Pancreas (tissue), 10 donors: ENCODE results near the gene POMC. TPM values are rescaled to one million over a fixed set of nuclear protein-coding genes. Genes with fewer than 3 reads are reported as not detected.

Experiments used
- ATAC-seq, 4 donors: fragments of 200-7000 bp; cut with Tn5 transposase; one replicate each; pipeline versions ENCODE4 v1.8.0 to v1.9.1; 2020; ENCODE audit warnings: mild to moderate bottlenecking in 4 of 4, moderate library complexity in 4 of 4
- DNase-seq, 6 donors: peaks; one replicate each; pipeline ENCODE4 v3.0.0-alpha.2; 2020
- FAIRE-seq: peaks from 2 replicates; lab custom pipeline; 2012; peaks lifted over from hg19 to GRCh38; lab: Jason Lieb, UNC
- H3K27ac ChIP-seq, 4 donors: fragments of 200-600 bp; sonication (generic); 1 replicate in 3 of 4; 2 replicates in 1 of 4; pipeline versions ENCODE4 v1.5.0 to v1.8.0; 2020
- H3K27me3 ChIP-seq, 4 donors: fragments of 200-600 bp; one replicate each; pipeline ENCODE4 v1.8.0; 2021
- H3K36me3 ChIP-seq, 3 donors: fragments of 200-600 bp; sonication (generic) in 1 of 3; one replicate each; pipeline versions ENCODE4 v1.5.0 to v1.8.0; 2020 to 2021
- H3K4me1 ChIP-seq, 3 donors: fragments of 200-600 bp; one replicate each; pipeline ENCODE4 v1.8.0; 2021
- H3K4me3 ChIP-seq, 4 donors: fragments of 200-600 bp; sonication (generic) in 2 of 4; one replicate each; pipeline versions ENCODE4 v1.5.0 to v1.8.0; 2020 to 2021
- H3K9me3 ChIP-seq, 4 donors: fragments of 200-600 bp; one replicate each; pipeline ENCODE4 v1.8.0; 2021
- CTCF ChIP-seq, 4 donors: fragments of 200-600 bp; sonication (generic) in 3 of 4; IDR thresholded peaks; one replicate each; pipeline versions ENCODE4 v1.5.0 to v1.8.0; 2021; ENCODE audit warnings: antibody characterized with exemption in 4 of 4
- WGBS, 2 donors: extraction: QIAGEN DNeasy Blood & Tissue Kit; methylation state at CpG; one replicate each; pipeline ENCODE4 v1.1.7; 2013; 5-methylcytosine and 5-hydroxymethylcytosine counted together
- intact Hi-C, 3 donors: fragments of 100-400 bp; cut with DNase I; formaldehyde crosslinking; loops; one replicate each; pipeline versions ENCODE4 v1.11.1 to v1.14.2; 2022
- polyA plus RNA-seq, 2 donors: library from polyadenylated mRNA; stranded (reverse); fragments of 200-250 nt; gene quantifications; one replicate each; pipeline ENCODE4 v1.2.3, GENCODE V29; 2013
- total RNA-seq, 6 donors: library from RNA; stranded (reverse); fragmentation: NEBNext Ultra II Directional in 4 of 6; extraction: Animal tissue kit (Norgen Biotek cat#: 25700) in 4 of 6; gene quantifications; one replicate each; pipeline versions ENCODE4 v1.2.1 to v1.2.4, GENCODE V29; 2021 to 2023
- donor health status: healthy with polysubstance abuse.
- donor health status: DM: no; HTN: no; CAD: no; lungs with moderate emphysema.
- donor health status: DM: no; HTN: no; CAD: no.
- donor health status: control.
- donor health status: control.
- donor health status: Bipolar disorder and iron deficiency.
- donor health status: DM: yes; HTN: yes; CAD: no.
- donor health status: DM: no; HTN: no; CAD: no.
- donor health status: DM: no; HTN: no; CAD: no.
- donor health status: DM: yes; HTN: yes; CAD: no.

The POMC gene
- total and polyA plus RNA-seq, 8 donors = 2.4 to 13.5 (median 6.3) TPM

- no peak for TF ChIP-seq CTCF (IDR thresholded peaks at IDR 0.05)
- 84 to 90% methylated on average over 5 of the region's 5 CpGs for WGBS, 2 donors
- Histone ChIP-seq H3K4me3 (no peak overlapping the region), H3K27me3 (no peaks in the 10 kb centered on the region), H3K27ac (no peak overlapping the region), H3K9me3 (no peaks in the 10 kb centered on the region), H3K4me1 (no peaks in the 10 kb centered on the region), H3K36me3 (no peaks in the 10 kb centered on the region)
- FAIRE-seq (no peak), DNase-seq (no peak), ATAC-seq (no peak)
- intact Hi-C loops = no loop called here
Observed at GRCh38 chr2:25176541-25177181, 8.3 kb upstream of the POMC start.

- 85 to 87% methylated on average over 6 of the region's 6 CpGs for WGBS, 2 donors
- Histone ChIP-seq H3K27me3 (no peaks in the 10 kb centered on the region), H3K27ac (no peak overlapping the region), H3K36me3 (no peaks in the 10 kb centered on the region), H3K4me3 (no peak overlapping the region), H3K4me1 (no peaks in the 10 kb centered on the region), H3K9me3 (no peaks in the 10 kb centered on the region)
- no peak for TF ChIP-seq CTCF (IDR thresholded peaks at IDR 0.05)
- FAIRE-seq (no peak), DNase-seq (no peak), ATAC-seq (no peak)
- intact Hi-C loops = no loop called here
Observed at GRCh38 chr2:25176138-25176537, 7.8 kb upstream of the POMC start.

GRCh38 chr2:25174192-25174861 lies 5.9 kb upstream of the POMC start:
- no peak for ATAC-seq
- no peak for DNase-seq
- H3K4me1 ChIP-seq = no peaks in the 10 kb centered on the region
- H3K4me3 ChIP-seq = no peak overlapping the region
- intact Hi-C loops = no loop called here
- no peaks in the 10 kb centered on the region for H3K27me3 ChIP-seq
- FAIRE-seq = no peak
- H3K36me3 ChIP-seq = no peaks in the 10 kb centered on the region
- H3K27ac ChIP-seq = no peak overlapping the region
- no peaks in the 10 kb centered on the region for H3K9me3 ChIP-seq
- TF ChIP-seq CTCF (IDR thresholded peaks at IDR 0.05) = no peak
- 90 to 91% methylated on average over 6 of the region's 6 CpGs for WGBS, 2 donors

- Histone ChIP-seq H3K27ac (no peak overlapping the region), H3K27me3 (no peaks in the 10 kb centered on the region), H3K4me1 (no peaks in the 10 kb centered on the region), H3K9me3 (no peaks in the 10 kb centered on the region), H3K36me3 (no peaks in the 10 kb centered on the region), H3K4me3 (no peak overlapping the region)
- intact Hi-C loops = no loop called here
- ATAC-seq (no peak), FAIRE-seq (no peak), DNase-seq (no peak)
- TF ChIP-seq CTCF (IDR thresholded peaks at IDR 0.05) = no peak
- WGBS, 2 donors = 92 to 93% methylated on average over 5 of the region's 5 CpGs
Observed at GRCh38 chr2:25173719-25174118, 5.3 kb upstream of the POMC start.

- 93 to 94% methylated on average over 7 of the region's 7 CpGs for WGBS, 2 donors
- FAIRE-seq (no peak), ATAC-seq (no peak), DNase-seq (no peak)
- TF ChIP-seq CTCF (IDR thresholded peaks at IDR 0.05) = no peak
- Histone ChIP-seq H3K27me3 (no peaks in the 10 kb centered on the region), H3K4me1 (no peaks in the 10 kb centered on the region), H3K9me3 (no peaks in the 10 kb centered on the region), H3K4me3 (no peak overlapping the region), H3K36me3 (no peaks in the 10 kb centered on the region), H3K27ac (no peak overlapping the region)
- intact Hi-C loops = no loop called here
Observed at GRCh38 chr2:25170888-25171287, 2.5 kb upstream of the POMC start.
